H1 (cell line): ENCODE measurements around the gene TROAP. TPM values are rescaled to one million over a fixed set of nuclear protein-coding genes. Genes with fewer than 3 reads are reported as not detected.

Experiments used
- FOSL1 ChIP-seq: IDR thresholded peaks from 2 replicates; pipeline ENCODE4 v1.6.1; 2011; ENCODE audit warnings: mild to moderate bottlenecking, low read depth, low read length, moderate library complexity; ENCODE audit not compliant: insufficient read depth
- GTF2F1 ChIP-seq: IDR thresholded peaks from 2 replicates; pipeline ENCODE4 v1.6.1; 2012; ENCODE audit warnings: low read depth, low read length, improper control_type of control experiment, borderline replicate concordance
- KDM4A ChIP-seq: IDR thresholded peaks from one replicate; pipeline ENCODE4 v1.7.1; 2012; ENCODE audit warnings: low read depth, mild to moderate bottlenecking, moderate library complexity, low read length, inconsistent platforms; ENCODE audit not compliant: severe bottlenecking
- SIN3A ChIP-seq, 2 experiments: IDR thresholded peaks in 1 of 2; conservative IDR thresholded peaks in 1 of 2; 2 replicates each; pipeline ENCODE4 v1.6.1; 2011 to 2012; ENCODE audit warnings: low read length in 2 of 2, improper control_type of control experiment in 1 of 2, low read depth in 1 of 2, mild to moderate bottlenecking in 1 of 2
- ZNF274 ChIP-seq: IDR thresholded peaks from 2 replicates; pipeline ENCODE4 v1.7.0; 2012; ENCODE audit warnings: low read length, borderline replicate concordance; ENCODE audit errors: extremely low read depth
- polyA plus RNA-seq, 7 experiments: library from polyadenylated mRNA; depleted of rRNA in 3 of 7; stranded (reverse) in 5 of 7; unstranded in 2 of 7; fragments of >200 nt in 5 of 7; fragments of 200-250 nt in 2 of 7; gene quantifications; 1 replicate in 5 of 7; 2 replicates in 1 of 7; 4 replicates in 1 of 7; pipeline versions ENCODE4 v1.2.1 to v1.2.3, GENCODE V29; 2011 to 2013; ENCODE audit warnings: missing spikeins in 2 of 7, mixed read lengths in 2 of 7
- total RNA-seq: library from RNA; stranded (reverse); fragmentation: NEBNext Ultra II Directional; extraction: Animal tissue kit (Norgen Biotek cat#: 25700); gene quantifications from 2 replicates; pipeline ENCODE4 v1.2.1, GENCODE V29; 2021

Gene TROAP
- total and polyA plus RNA-seq, 2 of the 8 experiments (the other 6 are each of a cell fraction or from before 2014, with no cell fraction given) = 36.7 to 52.0 TPM

- TF ChIP-seq KDM4A (no peak), FOSL1 (no peak), SIN3A (conservative IDR thresholded peaks at IDR 0.05 in 1 of 2, IDR thresholded peaks at IDR 0.05 in 1 of 2; ENCODE audit: low read depth in 1 of 2, low read length in 2 of 2) (no peak), GTF2F1 (no peak), ZNF274 (no peak)
- TF ChIP-seq, all 59 proteins: peak for 0
Observed at GRCh38 chr12:49340095-49340870, 17.2 kb downstream of the TROAP start (continued).
